Fibroblast of pulmonary artery (primary cell): ENCODE results near the gene BAZ2B.

Experiments
- DNase-seq: peaks from one replicate; pipeline ENCODE4 v3.0.0-alpha.2; 2010; ENCODE audit warnings: low read depth
- H3K4me3 ChIP-seq: replicated peaks from 2 replicates; pipeline ENCODE4 v1.5.1; 2011; ENCODE audit warnings: low read depth, mild to moderate bottlenecking, control low read depth, low read length, moderate library complexity
- CTCF ChIP-seq: IDR thresholded peaks from 2 replicates; pipeline ENCODE4 v1.5.1; 2011; ENCODE audit warnings: mild to moderate bottlenecking, control low read depth, low read length, inconsistent platforms; ENCODE audit errors: missing control alignments

BAZ2B gene

DNA sequence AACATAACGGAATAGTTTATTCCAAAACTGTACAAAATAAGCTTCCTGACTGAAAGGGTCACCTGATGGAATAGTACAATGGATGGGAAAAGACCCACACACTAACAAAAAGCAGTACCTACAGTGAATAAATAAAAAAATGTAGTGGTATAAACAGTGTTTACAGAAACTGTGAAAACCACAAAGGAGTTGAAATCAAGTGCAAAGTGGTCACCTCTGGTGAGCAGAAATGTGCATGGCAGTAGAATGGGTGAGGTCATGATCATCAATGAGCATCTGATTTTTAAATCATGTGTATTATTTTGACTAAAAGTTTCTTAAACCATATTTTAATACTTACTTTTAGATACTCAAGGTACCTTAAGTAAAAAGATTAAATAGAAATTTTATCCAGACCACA lies 341.2 kb downstream of the BAZ2B start:
- DNase-seq = no peak
- H3K4me3 ChIP-seq = no peak overlapping the region
- no peak for TF ChIP-seq CTCF

- TF ChIP-seq CTCF = no peak
- H3K4me3 ChIP-seq = no peak overlapping the region
- DNase-seq = no peak
These were observed 344.2 kb downstream of the BAZ2B start for GRCh38 chr2:159272156-159272555.

DNA sequence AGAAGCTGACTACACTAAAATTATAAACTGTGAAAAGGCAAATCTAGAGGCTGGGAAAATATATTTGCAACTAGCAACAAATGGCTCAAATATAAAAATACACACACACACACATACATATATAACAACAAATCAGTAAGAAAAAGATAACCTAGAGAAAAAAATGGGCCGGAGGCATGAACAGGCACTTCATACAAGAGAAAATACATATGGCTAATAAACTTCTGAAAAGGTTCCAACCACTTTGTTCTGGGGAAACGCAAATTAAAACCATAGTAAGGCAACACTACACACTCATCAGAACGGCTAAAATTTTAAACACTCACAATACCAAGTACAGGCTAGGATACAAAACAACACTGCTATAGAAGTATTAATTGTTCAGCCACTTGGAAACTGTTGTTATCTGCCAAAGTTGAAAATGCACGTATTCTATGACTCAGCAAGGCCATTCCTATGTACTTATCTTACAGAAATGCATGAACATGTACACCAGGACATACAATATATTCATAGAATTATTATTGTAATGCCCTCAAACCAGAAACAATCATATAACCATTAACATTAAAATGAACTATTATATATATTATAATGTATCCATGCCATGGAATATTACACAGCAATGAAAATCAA lies 345.5 kb downstream of the BAZ2B start:
- no peak overlapping the region for H3K4me3 ChIP-seq
- no peak for DNase-seq
- no peak for TF ChIP-seq CTCF
